Gastrocnemius medialis (tissue), 4 donors: ENCODE measurements around the gene KIF26B. TPM values are rescaled to one million over a fixed set of nuclear protein-coding genes. Genes with fewer than 3 reads are reported as not detected.
A peak's percentile ranks its signal among the peaks of the same experiment; 100 is the strongest.

Experiments used
- ATAC-seq, 2 donors: fragments of 150-250 bp; one replicate each; pipeline ENCODE4 v1.9.1; 2016
- DNase-seq, 2 donors: peaks; one replicate each; pipeline ENCODE4 v3.0.0-alpha.2; 2019
- H3K27ac ChIP-seq, 4 donors: fragments of 200-600 bp; sonication (generic); 1 replicate in 1 of 4; 2 replicates in 3 of 4; pipeline ENCODE4 v1.5.1; 2016 to 2018; ENCODE audit warnings: mild to moderate bottlenecking in 2 of 4, moderate library complexity in 1 of 4
- H3K27me3 ChIP-seq, 3 donors: fragments of 200-600 bp; sonication (generic) in 2 of 3; 1 replicate in 1 of 3; 2 replicates in 2 of 3; pipeline versions ENCODE4 v1.5.1 to v1.6.0; 2016 to 2019; ENCODE audit warnings: mild to moderate bottlenecking in 1 of 3, moderate library complexity in 1 of 3
- H3K36me3 ChIP-seq, 2 donors: fragments of 200-600 bp; sonication (generic) in 1 of 2; one replicate each; pipeline ENCODE4 v1.5.1; 2017 to 2018
- H3K4me1 ChIP-seq, 2 donors: fragments of 200-600 bp; sonication (generic) in 1 of 2; one replicate each; pipeline ENCODE4 v1.5.1; 2016 to 2017; ENCODE audit warnings: mild to moderate bottlenecking in 2 of 2
- H3K4me3 ChIP-seq, 4 donors: fragments of 200-600 bp; sonication (generic) in 3 of 4; 1 replicate in 1 of 4; 2 replicates in 3 of 4; pipeline ENCODE4 v1.5.1; 2016 to 2019; ENCODE audit warnings: mild to moderate bottlenecking in 2 of 4
- H3K9me3 ChIP-seq, 3 donors: fragments of 200-600 bp; sonication (generic) in 2 of 3; 1 replicate in 1 of 3; 2 replicates in 2 of 3; pipeline ENCODE4 v1.5.1; 2016 to 2019
- POLR2A ChIP-seq, 2 donors: fragments of 450-650 bp; IDR thresholded peaks; one replicate each; pipeline ENCODE4 v1.6.1; 2017; ENCODE audit warnings: antibody characterized with exemption in 2 of 2, mild to moderate bottlenecking in 2 of 2, moderate library complexity in 2 of 2
- in situ Hi-C, 4 donors: fragments of 200-750 bp; cut with MboI; loops; one replicate each; pipeline versions ENCODE4 v1.15.0 to v1.8.0; 2017; ENCODE audit warnings: low sequenced_read_pairs in 4 of 4
- intact Hi-C: fragments of 100-400 bp; cut with DNase I; formaldehyde crosslinking; loops from one replicate; pipeline ENCODE4 v1.15.1; 2023; ENCODE audit warnings: low total_unique reads
- total RNA-seq, 4 donors: library from RNA; depleted of rRNA; stranded (reverse); fragments of >200 nt; gene quantifications; one replicate each; pipeline versions ENCODE4 v1.1.0 to v1.2.3, GENCODE V29; 2016
- TF ChIP-seq, protein P1 (sequence below), 5 experiments: fragments of 450-650 bp in 3 of 5; fragments of 200-600 bp in 2 of 5; sonication (generic) in 2 of 5; IDR thresholded peaks in 4 of 5; conservative IDR thresholded peaks in 1 of 5; 1 replicate in 4 of 5; 2 replicates in 1 of 5; pipeline ENCODE4 v1.5.1; 2016 to 2019; ENCODE audit warnings: antibody characterized with exemption in 5 of 5, mild to moderate bottlenecking in 3 of 5, moderate library complexity in 3 of 5

KIF26B gene
- total RNA-seq, 4 donors from 2014 or later = 0.02 to 0.20 (median 0.10) TPM; not detected in 1

DNA sequence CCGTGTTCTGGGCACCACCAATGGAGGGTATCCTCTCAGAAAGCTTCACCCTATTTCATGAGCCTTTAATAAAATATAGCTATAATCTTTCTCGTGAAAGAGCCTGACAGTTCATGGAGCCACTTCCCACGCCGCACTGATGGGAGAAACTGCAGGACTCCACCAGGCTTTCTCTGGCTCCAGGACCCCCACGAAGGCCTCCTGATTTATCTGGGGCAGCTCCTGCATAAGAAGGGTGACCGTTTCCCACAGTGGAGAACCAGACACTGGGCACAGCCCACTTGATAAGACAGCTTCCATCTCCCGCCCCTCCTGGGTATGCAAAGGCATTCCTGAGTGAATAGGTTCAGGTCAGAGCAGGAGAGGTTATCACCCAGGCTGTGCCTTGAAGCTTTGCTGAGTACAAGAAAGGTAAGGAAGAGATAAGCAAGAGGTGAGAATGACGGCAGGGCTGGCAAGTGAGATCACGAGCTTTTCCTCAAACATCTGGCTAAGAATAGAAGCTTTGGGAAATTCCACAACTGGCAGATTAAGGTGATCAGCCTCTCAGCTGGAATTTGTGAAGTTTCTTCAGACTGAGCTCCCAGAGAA is 499.8 kb downstream of the KIF26B start:
- H3K9me3 ChIP-seq = no peaks in the 10 kb centered on the region
- H3K36me3 ChIP-seq = no peaks in the 10 kb centered on the region
- H3K4me3 ChIP-seq = no peak overlapping the region
- in situ Hi-C loops = no loop called here
- no peak for DNase-seq
- intact Hi-C loops = no loop called here
- TF ChIP-seq, protein P1, sequence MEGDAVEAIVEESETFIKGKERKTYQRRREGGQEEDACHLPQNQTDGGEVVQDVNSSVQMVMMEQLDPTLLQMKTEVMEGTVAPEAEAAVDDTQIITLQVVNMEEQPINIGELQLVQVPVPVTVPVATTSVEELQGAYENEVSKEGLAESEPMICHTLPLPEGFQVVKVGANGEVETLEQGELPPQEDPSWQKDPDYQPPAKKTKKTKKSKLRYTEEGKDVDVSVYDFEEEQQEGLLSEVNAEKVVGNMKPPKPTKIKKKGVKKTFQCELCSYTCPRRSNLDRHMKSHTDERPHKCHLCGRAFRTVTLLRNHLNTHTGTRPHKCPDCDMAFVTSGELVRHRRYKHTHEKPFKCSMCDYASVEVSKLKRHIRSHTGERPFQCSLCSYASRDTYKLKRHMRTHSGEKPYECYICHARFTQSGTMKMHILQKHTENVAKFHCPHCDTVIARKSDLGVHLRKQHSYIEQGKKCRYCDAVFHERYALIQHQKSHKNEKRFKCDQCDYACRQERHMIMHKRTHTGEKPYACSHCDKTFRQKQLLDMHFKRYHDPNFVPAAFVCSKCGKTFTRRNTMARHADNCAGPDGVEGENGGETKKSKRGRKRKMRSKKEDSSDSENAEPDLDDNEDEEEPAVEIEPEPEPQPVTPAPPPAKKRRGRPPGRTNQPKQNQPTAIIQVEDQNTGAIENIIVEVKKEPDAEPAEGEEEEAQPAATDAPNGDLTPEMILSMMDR (IDR thresholded peaks at IDR 0.05 in 4 of 5, conservative IDR thresholded peaks at IDR 0.05 in 1 of 5) = no peak
- no peak for TF ChIP-seq POLR2A (IDR thresholded peaks at IDR 0.05)
- no peak for ATAC-seq
- H3K4me1 ChIP-seq = no peaks in the 10 kb centered on the region
- no peak overlapping the region for H3K27ac ChIP-seq
- H3K27me3 ChIP-seq = no peaks in the 10 kb centered on the region

DNA sequence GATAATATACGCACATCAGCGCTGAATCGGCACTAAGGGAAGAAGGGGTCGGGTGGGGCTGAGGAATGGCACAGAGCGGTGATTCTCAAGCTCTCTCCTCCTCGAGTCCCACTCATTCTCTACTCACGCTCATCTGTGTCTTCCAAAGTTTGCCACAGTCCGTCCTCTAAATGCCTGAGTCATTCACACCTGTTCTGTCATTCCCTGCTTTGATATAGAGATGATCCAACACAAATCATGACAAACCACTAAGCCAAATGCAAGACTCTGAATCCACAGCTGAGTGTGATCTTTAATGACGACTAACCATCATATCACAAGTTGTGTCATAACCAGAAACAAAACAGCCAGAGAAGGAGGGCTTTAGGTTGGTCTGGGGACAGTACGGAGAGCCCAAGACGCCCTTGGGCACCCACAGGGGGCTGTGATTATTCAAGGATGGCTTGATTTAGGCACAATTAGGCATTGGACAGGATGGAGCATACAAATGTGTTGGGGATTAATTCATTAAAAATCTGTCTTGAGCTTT is 501.5 kb downstream of the KIF26B start:
- Histone ChIP-seq H3K9me3 (no peaks in the 10 kb centered on the region), H3K27me3 (no peaks in the 10 kb centered on the region), H3K4me1 (no peaks in the 10 kb centered on the region), H3K4me3 (no peak overlapping the region), H3K27ac (no peak overlapping the region), H3K36me3 (no peaks in the 10 kb centered on the region)
- DNase-seq (no peak), ATAC-seq (peak in 1 of 2 donors; percentile 56)
- intact Hi-C loops = no loop called here
- in situ Hi-C loops = no loop called here
- TF ChIP-seq, protein P1 (IDR thresholded peaks at IDR 0.05 in 4 of 5, conservative IDR thresholded peaks at IDR 0.05 in 1 of 5) = no peak
- no peak for TF ChIP-seq POLR2A (IDR thresholded peaks at IDR 0.05)

DNA sequence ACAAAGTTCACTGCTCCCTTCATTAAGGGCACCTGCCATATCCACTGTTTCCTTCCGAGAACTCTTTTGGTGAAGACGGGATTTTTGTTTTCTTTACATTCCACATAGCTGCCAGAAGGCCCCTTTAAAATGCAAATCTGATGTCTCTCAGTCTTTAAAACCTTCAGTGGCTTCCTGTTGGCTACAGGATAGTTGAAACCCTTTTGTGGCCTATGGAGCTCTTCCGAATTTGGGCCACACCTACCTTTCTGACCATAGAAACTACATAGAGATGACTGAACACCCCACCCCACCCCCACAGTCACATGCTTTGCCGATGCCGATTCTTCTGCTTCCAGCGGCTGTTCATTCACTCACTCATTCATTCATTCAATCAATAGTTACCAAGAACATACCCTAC is 502.6 kb downstream of the KIF26B start:
- Histone ChIP-seq H3K4me1 (no peaks in the 10 kb centered on the region), H3K4me3 (no peak overlapping the region), H3K27me3 (no peaks in the 10 kb centered on the region), H3K36me3 (no peaks in the 10 kb centered on the region), H3K9me3 (no peaks in the 10 kb centered on the region), H3K27ac (no peak overlapping the region)
- ATAC-seq (no peak), DNase-seq (no peak)
- in situ Hi-C loops (no loop called here), intact Hi-C loops (no loop called here)
- no peak for TF ChIP-seq POLR2A (IDR thresholded peaks at IDR 0.05)
- TF ChIP-seq, protein P1 (IDR thresholded peaks at IDR 0.05 in 4 of 5, conservative IDR thresholded peaks at IDR 0.05 in 1 of 5) = no peak

DNA sequence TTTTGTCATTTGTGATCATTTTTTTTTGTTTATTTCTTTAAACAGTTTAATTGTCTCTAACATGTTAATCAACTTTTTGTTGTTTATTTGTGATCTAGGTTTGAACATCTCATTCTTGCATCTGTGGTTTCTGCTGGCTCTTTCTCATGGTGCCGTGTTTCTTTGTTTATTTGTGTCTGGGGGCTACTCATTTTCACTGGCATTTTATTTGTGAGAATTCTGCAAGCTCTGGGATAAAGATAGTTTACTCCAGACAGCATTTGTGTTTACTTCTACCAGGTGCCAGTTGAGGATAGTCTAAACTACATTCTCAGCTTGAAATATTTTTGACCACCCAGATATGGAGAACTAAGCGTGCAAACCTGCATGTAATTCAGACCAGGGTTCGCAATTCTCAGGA is 508.6 kb downstream of the KIF26B start:
- intact Hi-C loops = no loop called here
- Histone ChIP-seq H3K4me3 (no peak overlapping the region), H3K36me3 (no peaks in the 10 kb centered on the region), H3K27ac (no peak overlapping the region), H3K27me3 (no peaks in the 10 kb centered on the region), H3K4me1 (no peaks in the 10 kb centered on the region), H3K9me3 (no peaks in the 10 kb centered on the region)
- DNase-seq (no peak), ATAC-seq (no peak)
- in situ Hi-C loops = no loop called here
- TF ChIP-seq, protein P1 (IDR thresholded peaks at IDR 0.05 in 4 of 5, conservative IDR thresholded peaks at IDR 0.05 in 1 of 5) = no peak
- no peak for TF ChIP-seq POLR2A (IDR thresholded peaks at IDR 0.05)

DNA sequence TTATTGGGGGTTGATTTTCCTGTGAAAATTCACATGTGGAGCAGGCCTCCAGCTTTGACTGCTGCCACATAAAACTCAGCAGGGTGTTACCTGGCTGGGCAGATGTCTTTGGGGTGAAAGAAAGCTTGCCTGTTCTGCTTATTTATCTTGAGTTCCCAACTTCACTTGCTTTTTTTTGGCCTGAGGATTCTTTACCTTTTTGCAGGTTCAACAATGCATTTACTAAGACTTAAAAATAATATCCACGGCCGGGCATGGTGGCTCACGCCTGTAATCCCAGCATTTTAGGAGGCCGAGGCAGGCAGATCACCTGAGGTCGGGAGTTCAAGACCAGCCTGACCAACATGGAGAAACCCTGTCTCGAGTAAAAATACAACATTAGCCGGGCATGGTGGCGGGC is 509.1 kb downstream of the KIF26B start:
- TF ChIP-seq, protein P1 (IDR thresholded peaks at IDR 0.05 in 4 of 5, conservative IDR thresholded peaks at IDR 0.05 in 1 of 5) = no peak
- TF ChIP-seq POLR2A (IDR thresholded peaks at IDR 0.05) = no peak
- H3K4me1 ChIP-seq = no peaks in the 10 kb centered on the region
- H3K27me3 ChIP-seq = no peaks in the 10 kb centered on the region
- intact Hi-C loops (no loop called here), in situ Hi-C loops (no loop called here)
- H3K36me3 ChIP-seq = no peaks in the 10 kb centered on the region
- no peaks in the 10 kb centered on the region for H3K9me3 ChIP-seq
- no peak overlapping the region for H3K27ac ChIP-seq
- H3K4me3 ChIP-seq = no peak overlapping the region
- DNase-seq (no peak), ATAC-seq (no peak)
